HG03045 (cell line): ENCODE measurements around the gene PRAC2.

Experiments used
- ATAC-seq: cut with Tn5 transposase; IDR thresholded peaks from one replicate; pipeline ENCODE4 v1.9.1; 2021; ENCODE audit warnings: mild to moderate bottlenecking, moderate library complexity; ENCODE audit not compliant: unreplicated experiment

Gene PRAC2

GRCh38 chr17:48752399-48753288, 29.7 kb downstream of the PRAC2 start:
- no peak for ATAC-seq

- ATAC-seq = no peak
Observed at GRCh38 chr17:48753794-48754499, 31.0 kb downstream of the PRAC2 start.

GRCh38 chr17:48754500-48755261, 31.7 kb downstream of the PRAC2 start:
- no peak for ATAC-seq

GRCh38 chr17:48755356-48755755, 32.4 kb downstream of the PRAC2 start:
- no peak for ATAC-seq

DNA sequence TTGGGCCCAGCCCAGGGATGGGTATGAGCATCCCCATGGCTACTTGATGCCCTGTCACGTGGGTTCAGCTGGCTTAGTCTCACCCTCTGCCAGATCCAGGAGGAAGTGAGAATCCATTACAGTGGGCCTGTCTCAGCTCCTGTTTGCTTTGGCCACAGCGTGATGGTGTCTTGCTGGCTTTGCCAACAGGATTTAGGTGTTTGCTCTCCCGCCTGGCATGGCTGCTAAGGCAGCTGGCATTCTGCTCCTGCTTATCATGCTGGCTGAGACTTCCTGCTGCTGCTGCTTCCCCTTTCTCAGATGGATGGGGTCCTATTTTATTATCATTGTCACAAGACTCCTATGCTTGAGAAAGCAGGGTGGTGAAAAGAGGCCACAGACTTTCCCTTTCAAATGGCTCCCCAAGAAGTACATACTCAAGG, 33.9 kb downstream of the PRAC2 start:
- no peak for ATAC-seq

GRCh38 chr17:48757524-48757961, 34.6 kb downstream of the PRAC2 start:
- no peak for ATAC-seq

GRCh38 chr17:48759288-48759687, 36.3 kb downstream of the PRAC2 start:
- ATAC-seq = no peak

DNA sequence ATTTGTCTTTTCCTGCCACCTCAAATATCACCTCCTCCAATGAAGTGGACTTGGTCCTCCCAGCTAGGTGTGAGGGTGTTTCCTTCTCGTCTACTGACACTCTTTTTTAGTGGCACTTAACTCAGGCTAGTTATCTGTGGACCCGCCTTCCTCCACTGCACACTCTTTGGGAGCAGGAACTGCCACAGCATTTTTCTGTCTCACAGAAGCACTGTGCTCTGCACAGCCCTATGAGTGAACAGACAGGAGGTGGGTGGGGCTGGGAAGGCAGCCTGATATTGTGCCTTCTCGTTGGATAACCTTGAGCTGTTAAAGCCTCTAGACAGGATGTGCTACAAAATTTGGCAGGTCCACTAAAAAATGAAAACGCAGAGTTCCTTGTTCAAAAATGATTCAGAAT, 37.4 kb downstream of the PRAC2 start:
- ATAC-seq = no peak

- ATAC-seq = no peak
Observed at GRCh38 chr17:48761114-48761513, 38.1 kb downstream of the PRAC2 start.

DNA sequence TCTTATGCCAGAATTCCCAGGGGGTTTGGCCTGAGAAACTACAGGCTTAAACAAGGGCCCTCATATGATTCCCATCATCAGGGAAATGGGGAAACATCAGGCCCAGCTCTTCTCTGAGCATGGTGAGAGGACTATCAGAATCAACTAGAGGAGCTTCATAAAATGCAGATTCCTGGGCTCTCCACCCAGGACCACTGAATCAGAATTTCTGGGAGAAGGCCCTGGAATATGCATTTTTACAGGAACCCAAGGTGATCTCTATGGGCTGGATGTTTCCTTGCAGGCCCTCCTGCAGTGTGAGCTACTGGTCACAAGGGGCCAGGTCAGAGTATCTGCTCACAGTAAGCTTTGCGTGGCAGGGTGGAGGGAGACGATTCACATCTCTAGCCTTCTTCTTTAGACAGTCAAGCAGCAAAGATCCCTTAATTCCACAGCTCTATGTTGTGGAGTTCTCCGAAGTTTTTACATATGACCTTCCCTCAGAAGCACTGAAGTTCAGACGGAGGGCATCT, 44.3 kb downstream of the PRAC2 start:
- ATAC-seq = no peak

DNA sequence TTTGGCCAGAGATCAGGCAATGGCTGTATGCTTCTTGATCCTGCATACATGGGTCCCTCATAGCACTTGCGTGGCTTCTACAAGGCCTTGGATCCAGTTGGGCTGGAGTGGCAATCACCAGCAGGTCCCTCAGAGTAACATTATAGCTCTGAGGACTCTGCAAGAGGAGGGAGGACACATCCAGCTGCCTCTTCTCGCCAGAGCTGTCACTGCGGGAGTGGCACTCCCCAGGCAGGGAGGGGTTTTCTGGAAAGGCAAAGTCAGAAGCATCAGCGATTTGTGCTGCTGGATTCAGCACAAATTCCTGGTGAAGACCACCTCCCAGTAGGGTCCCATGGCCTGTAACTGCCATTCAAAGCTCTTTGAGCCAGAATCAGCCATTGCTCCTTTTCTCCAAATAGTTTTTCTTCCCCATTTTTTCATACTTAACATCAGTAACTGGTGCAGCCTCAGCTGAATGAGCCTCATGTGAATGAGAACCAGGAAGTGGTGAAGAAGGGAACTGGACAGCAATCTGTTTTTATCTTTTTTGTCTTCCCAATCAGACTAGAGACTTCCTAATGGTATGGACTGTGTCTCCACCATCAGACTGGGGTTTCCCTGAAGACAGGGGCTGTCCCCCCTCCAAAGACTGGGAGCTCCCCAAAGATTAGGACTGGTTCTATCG, 46.2 kb downstream of the PRAC2 start:
- no peak for ATAC-seq

- ATAC-seq = no peak
Observed at GRCh38 chr17:48770954-48771353, 48.0 kb downstream of the PRAC2 start.

DNA sequence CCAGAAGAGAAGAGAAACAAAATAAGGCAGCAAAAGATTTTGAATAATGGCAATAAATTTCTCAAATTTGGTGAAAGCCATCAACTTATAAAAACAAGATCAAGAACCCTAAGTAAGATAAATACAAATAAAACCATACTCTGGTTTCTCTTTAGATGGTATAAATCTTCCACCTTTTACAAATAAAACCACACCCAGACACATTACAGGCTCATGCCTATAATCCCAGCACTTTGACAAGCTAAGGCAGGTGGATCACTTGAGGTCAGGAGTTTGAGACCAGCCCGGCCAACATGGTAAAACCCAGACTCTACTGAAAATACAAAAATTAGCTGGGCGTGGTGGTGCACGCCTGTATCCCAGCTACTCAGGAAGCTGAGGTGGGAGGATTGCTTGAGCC, 50.3 kb downstream of the PRAC2 start:
- no peak for ATAC-seq
